SKM-1 treated with dmso at 0.1 percent for 144 hours (cell line): Measurements from ENCODE around the gene UBE3D.
"Not testable (repeated sequence)": the region's sequence is repeated elsewhere in the genome, so short reads cannot be mapped to it uniquely, and the experiment has no call there.

Experiments used
- DNase-seq: peaks from one replicate; lab custom pipeline; 2025; ENCODE audit not compliant: unreplicated experiment; lab: John Stamatoyannopoulos, UW

Gene UBE3D

DNA sequence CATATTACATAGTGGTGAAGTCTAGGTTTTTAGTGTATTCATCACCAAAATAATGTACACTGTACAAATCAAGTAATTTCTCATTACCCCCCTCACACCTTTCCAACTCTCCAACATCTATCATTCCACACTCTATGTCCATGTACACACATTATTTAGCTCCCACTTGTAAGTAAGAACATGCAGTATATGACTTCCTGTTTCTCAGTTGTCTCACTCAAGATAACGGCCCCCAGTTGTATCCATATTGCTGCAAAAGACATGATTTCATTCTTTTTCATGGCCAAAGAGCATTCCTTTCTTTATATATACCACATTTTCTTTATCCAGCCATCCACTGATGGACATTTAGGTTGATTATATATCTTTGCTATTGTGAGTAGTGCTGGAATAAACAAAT, 86.0 kb downstream of the UBE3D start:
- DNase-seq = no peak

DNA sequence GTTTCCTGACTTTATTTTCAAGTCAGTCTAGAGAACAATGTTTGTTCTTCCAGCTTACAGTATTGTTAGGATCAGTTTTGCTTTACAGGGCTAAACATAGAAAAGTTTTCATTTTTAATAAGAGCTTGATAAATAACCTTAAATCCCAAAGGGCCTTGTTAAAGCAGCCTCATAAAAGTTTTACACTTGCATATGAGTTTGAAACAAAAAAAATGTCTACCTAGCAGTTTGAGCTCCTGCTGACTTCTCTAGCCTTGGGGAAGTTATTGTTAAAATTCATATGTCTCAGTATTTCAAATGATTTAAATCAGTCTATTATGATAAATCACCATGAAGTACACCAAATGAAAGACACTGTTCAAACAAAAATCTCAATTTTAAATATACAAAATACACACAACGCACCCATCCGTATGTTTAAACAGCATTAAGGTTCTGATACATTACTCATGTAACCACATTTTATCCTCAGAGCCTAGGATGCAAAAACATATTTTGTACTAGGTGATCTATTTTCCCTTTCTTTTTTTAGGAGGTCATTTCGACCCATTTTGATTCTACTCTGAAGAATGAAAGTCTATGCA, 87.2 kb downstream of the UBE3D start:
- no peak for DNase-seq

DNA sequence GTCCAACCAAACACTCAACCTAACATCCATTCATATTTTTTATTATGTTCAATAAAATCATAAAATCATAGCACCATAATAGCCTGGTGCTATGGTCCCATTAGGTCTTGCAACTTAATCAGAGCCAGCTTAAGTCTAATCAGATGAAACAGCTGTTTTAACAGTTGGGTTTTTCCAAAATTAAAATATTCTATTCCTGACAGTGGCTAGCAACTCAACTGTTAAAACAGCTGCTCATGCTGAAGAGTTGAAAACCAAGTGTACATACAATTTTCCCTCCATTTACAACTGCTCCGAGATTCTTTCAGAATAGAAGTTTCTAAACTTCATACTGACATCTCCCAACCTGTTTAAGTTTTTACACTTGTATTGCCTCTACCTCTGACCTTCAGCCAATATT, 89.5 kb downstream of the UBE3D start:
- no peak for DNase-seq

DNA sequence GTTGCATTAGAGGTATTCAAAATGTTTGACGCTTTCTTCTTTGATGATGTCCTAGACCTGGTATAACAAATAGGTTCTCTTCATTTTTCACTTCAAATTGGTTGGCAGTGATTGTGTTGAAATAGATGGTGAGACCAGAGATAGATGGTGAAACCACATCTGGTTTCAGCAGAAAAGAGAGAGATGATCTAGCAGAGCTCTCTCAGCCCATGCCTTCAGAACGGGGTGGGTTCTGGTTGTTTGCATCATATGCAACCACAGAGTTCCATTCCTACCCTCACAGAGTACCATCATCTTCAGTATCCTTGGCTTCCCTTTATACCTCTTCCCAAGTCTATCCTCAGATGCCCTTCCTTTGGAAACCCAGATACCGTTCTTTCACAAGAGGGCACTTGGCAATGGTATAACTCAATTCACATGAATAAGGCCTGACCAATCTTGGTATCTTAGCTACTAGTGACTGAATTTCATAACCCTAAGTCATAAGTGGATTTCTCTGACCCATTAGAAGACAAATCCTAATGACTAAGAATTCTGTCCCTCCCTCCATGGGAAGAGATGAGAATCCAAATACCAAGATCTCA, 93.7 kb downstream of the UBE3D start:
- DNase-seq = no peak

DNA sequence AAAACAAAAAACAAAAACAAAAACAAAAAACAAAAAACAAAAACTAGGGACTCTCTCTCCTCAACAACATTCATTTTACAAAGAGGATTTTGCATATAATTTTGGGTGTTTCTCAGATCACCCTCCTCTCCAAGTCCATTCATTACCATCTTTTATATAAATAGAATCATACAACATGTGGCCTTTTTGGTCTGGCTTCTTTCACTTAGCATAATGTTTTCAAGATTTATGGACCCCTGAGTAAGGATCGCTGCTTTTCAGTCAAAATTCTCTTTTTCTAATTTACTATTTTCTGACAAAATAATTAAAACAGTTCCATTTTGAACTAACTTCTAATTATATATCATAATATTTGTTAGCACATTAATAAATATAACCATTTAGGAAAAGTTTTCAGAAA, 94.8 kb downstream of the UBE3D start:
- no peak for DNase-seq

DNA sequence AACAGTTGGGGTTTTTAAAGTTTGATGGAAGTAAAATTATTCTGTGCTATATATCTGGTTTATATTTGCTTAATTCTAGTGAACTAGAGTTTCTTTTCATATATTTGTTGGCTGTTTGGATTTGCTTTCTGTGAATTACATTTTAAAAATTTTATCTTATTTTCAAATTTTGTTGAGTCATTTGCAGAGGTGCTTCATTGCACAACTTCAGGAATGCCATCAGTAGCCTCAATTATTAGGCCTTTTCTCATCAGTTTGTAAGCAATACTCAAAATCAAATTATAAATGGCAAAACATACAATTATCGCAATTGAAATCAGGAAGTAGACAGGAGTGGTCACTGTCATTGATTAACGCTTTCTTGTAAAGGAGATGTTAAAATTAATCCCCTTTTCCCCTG, 96.9 kb downstream of the UBE3D start:
- no peak for DNase-seq

DNA sequence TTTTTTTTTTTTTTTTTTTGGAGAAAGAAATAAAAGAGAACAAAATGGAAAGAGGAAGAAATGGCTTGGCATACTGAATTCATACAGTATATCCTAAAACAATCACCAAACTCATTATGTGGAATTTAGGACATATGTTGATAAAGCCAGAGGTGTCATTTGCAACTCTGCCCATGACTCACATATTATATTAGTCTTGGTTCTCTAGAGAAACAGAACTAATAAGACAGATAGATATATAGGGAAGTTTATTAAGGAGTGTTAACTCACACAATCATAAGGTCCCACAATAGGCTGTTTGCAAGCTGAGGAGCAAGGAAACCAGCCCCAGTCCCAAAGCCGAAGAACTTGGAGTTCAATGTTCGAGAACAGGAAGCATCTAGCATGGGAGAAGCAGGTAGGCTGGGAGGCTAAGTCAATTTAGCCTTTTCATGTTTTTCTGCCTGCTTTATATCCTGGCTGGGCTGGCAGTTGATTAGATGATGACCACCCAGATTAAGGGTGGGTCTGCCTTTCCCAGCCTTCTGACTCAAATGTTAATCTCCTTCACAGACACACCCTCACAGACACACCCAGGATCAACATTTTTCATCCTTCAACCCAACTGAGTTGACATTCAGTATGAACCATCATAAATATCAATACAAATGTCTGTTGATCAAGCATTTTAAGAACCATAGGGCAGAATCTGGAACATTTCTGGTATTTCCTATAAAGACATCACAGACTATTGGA, 102.3 kb downstream of the UBE3D start:
- DNase-seq = no peak

DNA sequence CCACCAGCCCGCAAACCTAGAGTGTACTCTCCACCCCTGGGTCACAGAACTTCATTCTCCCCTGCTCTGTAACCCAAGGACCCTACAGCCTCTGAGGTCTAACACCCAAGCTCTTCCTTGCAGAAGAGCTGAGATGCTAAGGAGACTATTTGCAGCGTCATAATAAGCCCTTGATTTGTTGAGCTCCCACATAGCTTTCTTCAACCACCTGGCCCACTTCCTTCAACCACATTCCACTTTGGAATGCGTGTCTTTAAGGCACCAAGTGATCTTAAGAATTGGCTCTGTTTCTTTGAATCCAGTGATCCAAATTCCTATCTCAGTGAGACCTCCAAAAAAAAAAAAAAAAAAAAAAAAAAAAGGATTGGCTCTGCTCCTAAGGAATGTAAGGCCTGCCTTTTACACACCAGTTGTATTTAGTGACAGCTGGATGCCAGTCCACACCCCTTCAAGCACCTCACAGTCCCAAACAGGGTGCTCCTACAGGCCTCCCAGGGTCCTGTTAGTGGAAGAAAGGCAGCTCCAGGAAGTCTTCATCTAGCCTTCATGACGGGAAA, 106.2 kb downstream of the UBE3D start:
- DNase-seq = no peak

DNA sequence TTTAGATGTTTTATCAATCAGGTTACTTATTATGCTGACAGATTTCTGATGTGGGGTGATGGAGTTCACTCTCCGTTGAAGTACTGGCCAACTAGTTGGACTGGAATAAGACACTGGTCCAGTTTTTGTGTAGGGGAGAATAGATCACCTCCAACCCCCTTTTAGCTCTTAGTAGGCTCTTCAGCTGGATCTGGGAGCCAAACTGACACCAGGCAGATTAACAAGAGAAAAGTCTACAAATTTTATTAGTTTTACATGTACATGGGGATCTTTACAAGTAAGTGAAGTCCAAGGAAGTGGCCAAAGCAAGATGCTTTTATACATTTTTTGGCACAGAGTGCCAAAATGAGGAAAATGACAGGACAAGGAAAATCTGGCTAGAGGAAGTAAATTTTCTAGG, 107.1 kb downstream of the UBE3D start:
- no peak for DNase-seq

DNA sequence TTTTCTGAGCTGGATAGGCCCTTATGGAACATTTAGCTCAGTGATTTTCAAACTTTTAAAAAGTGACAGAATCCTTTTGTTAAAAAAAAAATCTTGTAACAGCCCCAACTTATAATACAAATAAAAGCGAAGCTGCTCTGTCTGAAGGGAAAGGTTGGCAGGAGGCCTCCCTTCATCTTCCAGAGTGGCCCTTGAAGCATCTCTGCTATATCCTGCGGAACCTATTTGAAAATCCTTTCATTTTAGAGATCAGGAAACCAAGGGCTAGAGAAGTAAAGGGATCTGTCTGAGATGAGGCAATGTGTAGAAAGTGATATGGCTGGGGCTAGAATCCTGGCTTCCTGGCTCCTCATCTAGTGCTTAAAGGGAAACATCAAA, 107.8 kb downstream of the UBE3D start:
- DNase-seq = no peak

DNA sequence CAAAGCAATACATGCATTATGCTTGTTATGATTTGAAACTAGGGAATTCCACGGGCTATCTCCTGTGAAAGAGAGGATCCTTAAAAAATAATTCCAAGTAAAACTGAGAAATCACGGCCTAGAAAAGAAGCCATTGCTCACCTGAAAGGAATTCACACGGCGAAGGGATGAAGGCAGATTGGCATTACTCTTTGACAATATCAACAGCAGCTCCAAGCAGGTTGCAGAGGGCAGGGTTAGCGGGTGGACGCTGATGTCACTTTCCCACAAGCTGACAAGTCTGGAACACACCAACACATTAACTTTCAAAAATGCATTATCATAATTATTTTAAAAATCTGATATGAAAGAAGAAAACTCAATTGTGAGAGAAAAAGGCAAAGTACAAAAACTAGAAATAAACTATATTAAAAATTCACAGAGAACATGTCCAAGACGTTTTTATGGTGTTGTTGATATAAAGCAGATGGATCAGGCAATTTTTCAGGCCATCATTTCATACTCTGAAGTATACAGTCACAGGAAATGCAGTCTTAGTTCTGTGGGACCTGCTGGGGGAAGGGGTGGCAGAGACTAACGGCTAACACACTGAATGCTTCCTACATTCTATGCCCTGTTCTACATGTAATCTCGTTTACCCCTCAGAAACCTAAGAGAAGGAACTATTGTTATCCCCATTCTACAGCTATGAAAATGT, 108.3 kb downstream of the UBE3D start:
- no peak for DNase-seq

DNA sequence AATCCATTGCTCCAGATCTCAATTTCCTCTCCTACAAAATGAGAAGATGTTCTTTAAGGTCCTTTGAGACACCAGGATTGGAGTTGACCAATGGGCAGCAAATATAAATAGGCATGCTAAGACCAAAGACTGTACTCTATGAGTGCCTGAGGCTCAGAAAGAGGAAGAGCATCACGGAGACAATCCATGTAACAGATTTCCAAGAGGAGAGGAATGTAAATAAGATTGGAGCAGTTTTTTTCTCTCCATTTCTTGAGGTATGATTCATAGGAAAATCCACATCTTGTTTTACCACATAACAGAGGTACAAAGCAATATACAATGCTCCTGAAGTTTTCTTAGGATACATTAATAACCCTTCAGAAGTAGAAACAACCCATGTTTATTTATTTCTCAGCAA, 109.8 kb downstream of the UBE3D start:
- DNase-seq = no peak

DNA sequence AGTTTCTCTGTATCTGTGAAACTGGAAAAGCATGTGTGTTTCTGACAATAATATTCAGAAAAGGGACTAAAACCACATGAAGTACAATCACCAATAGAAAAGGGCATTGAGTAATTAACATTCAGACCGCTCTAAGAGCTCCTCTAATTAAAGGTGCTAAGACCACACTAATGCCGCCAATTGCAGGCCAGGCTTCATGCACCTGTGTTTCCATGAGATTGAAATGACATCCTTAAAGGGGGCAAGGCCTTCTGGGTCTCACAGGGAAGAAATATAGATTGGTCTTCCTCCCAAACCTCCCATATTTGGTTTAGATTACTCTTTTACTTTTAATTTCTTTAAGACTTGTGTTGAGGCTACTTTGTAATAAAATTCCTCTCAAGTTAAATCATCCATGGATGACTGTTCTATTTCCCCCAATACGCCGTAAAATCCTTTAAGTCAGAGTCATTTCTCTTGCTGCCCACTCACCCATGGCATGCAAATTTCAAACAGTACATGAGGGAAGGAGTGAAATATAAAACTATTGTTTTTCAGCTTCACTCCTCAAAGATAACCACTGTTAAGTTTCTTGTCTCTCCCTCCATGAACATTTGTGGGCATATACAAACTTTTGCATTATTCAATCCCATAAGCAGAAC, 110.6 kb downstream of the UBE3D start:
- DNase-seq = no peak

DNA sequence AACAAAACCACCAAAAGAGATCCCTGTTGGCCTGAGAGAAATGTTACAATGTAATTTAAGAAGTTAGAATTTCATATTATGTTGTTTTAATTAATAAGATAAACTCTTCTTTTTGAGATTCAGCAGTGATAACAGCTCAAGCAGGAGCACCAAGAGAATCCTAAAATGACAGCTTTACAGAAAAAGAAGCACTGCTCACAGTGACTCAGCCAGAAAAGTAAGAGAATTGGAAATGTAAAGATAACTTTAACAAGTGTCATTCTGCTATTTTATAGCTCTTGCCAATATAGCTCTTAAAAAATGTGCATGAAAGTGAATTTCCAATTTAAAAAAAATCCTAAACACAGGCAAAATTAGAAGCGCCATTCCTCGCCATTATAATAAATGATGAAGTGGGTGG, 111.3 kb downstream of the UBE3D start:
- no peak for DNase-seq

DNA sequence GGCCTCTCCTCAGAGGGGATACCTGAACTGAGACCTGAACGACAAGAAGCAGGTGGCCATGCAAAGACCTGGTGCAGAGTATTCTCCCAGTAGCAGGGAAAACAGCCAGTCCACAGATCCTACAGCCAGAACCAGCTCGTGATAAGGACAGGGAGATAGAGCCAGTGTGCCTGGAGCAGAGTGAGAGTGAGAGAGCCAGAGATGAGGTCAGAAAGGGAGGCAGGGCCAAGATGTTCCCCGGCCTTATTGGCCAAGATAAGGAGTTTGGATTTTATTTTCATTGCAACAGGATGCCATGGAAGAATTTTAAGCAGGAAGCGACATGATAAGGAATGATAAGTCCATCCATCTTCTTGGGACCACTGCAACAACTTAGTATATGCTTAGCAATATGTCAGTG, 111.8 kb downstream of the UBE3D start:
- DNase-seq = no peak

DNA sequence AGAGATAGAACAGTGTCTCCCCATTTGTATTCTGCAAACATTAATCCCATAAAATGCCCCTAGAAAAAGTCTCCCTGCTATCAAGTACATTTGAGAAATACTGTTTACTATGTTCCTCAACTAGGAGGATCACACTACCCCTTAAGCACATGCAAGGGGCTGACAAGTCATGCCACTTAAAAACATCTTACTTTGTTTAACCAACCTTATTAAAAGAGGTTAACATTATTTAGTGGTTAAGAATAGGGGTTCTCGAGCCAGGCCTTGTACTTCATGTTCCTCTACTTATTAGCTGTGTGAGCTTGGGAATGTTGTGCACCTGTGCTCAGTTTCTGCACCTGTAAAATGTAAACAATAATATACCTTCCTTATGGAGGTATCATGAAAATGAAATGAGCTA, 113.7 kb downstream of the UBE3D start:
- DNase-seq = no peak

DNA sequence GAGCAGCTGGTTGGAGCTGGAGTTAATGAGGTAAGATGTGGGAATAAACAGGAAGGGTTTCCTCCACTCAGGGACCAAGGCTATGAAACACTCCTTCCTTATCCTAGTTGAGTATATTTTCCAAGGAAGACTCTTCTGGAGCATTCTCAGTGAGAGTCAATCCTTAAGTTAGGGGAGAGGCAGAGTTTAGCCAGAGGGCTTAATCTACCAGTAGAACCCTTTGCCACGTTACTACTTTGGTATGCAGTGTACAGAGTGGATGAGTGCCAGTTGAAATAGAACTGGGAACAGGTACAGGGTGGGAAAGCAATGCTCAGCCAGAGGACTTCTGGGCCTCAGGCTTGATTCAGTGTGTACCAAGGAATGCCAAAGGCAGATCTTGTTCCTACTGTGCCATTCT, 114.3 kb downstream of the UBE3D start:
- no peak for DNase-seq

DNA sequence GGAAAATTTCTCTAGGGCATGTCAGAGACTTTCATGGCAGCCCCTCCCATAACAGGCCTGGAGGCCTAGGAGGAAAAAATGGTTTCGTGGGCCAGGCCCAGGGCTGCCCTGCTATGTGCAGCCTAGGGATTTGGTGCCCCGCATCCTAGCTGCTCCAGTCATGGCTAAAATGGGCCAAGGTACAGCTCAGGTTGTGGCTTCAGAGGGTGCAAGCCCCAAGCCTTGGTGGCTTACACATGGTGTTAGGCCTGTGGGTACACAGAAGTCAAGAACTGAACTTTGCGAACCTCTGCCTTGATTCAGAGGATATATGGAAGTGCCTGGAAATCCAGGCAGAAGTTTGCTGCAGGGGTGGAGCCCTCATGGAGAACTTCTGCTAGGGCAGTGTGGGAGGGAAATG, 134.7 kb downstream of the UBE3D start:
- DNase-seq = not testable (repeated sequence)

DNA sequence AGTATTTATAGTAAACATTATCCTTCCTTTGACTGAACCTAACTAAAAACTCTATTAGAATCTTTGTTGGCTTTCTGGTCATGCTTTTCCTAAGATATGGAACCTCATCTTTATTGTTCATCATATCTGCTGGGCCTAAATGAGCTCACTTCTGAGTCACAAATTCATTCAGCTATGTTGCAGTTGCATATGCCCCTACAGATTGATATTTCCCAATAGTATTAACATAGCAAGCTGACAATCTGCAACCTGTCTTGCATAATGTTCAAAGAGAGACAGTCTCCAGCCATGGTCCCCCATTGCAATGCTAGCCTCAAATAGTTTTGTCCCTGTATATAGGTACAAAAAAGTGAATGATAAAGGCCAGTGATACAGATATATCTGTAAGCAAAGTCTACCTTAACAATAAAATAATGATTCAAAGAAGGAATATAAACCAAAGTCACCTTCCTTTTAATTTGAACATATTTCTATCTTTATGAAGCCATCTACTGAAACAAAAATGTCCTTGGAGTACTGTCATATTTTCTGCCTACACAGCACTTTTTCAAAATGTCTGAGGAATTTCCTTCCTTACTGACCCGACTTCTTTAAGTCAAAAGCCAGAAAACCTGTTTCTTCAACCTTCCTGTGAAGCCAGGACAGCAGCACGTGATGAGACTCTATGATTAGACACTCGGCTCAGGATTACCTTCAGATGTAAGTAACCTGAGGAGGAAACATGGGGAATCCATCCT, 140.7 kb downstream of the UBE3D start:
- DNase-seq = no peak

DNA sequence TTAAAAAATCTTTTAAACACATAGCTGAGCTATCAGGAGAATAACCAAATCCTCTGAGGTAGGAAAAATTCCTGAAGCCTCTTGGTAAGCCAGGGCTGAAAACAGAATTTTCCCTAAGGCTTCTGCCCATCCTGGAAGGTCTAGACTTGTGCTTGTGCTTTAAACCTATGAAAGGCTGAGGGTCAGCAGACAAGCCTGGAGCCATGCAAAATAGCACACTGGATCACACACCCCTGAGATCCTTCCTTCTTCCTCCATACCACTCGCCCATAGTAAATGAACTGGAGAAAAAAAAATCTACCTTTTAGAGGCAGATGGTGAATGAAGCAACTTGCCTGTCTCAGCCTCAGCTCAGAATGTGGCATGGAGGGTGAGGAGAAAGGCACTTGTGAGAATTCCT, 144.4 kb downstream of the UBE3D start:
- DNase-seq = no peak
